Kidney (tissue), 22 donors: Measurements from ENCODE around the gene ZNF681. TPM values are rescaled to one million over a fixed set of nuclear protein-coding genes. Genes with fewer than 3 reads are reported as not detected.

Source experiments
- DNase-seq, 5 donors: peaks; one replicate each; pipeline ENCODE4 v3.0.0-alpha.2; 2013 to 2020
- FAIRE-seq: peaks from 2 replicates; lab custom pipeline; 2012; peaks lifted over from hg19 to GRCh38; lab: Jason Lieb, UNC
- H3K27ac ChIP-seq, 2 donors: one replicate each; pipeline ENCODE4 v1.7.0; 2013; ENCODE audit warnings: low read depth in 2 of 2, low read length in 2 of 2, inconsistent platforms in 1 of 2
- H3K27me3 ChIP-seq: one replicate; pipeline ENCODE4 v1.7.1; 2013; ENCODE audit warnings: low read length, inconsistent platforms; ENCODE audit not compliant: control insufficient read depth, insufficient read depth
- H3K36me3 ChIP-seq, 3 donors: one replicate each; pipeline versions ENCODE4 v1.7.0 to v1.7.1; 2013; ENCODE audit warnings: low read length in 3 of 3, control low read depth in 1 of 3, inconsistent platforms in 1 of 3; ENCODE audit not compliant: insufficient read depth in 3 of 3, control insufficient read depth in 2 of 3
- H3K4me1 ChIP-seq, 3 donors: one replicate each; pipeline versions ENCODE4 v1.7.0 to v1.7.1; 2013; ENCODE audit warnings: low read length in 3 of 3, inconsistent platforms in 1 of 3, low read depth in 1 of 3; ENCODE audit not compliant: control insufficient read depth in 2 of 3, insufficient read depth in 2 of 3
- H3K4me3 ChIP-seq, 3 donors: one replicate each; pipeline versions ENCODE4 v1.7.0 to v1.8.1; 2013; ENCODE audit warnings: low read length in 3 of 3, control low read depth in 1 of 3, inconsistent platforms in 1 of 3
- H3K9ac ChIP-seq, 3 donors: one replicate each; pipeline versions ENCODE4 v1.7.0 to v1.7.1; 2013; ENCODE audit warnings: low read length in 3 of 3, control low read depth in 1 of 3, inconsistent platforms in 1 of 3
- H3K9me3 ChIP-seq, 3 donors: one replicate each; pipeline versions ENCODE4 v1.7.0 to v1.7.1; 2013; ENCODE audit warnings: low read length in 3 of 3, control low read depth in 1 of 3, inconsistent platforms in 1 of 3; ENCODE audit not compliant: control insufficient read depth in 2 of 3, insufficient read depth in 1 of 3
- intact Hi-C: fragments of 100-400 bp; cut with DNase I; formaldehyde crosslinking; loops from one replicate; pipeline ENCODE4 v1.11.1; 2022
- long read RNA-seq, 10 donors: library from polyadenylated mRNA in 1 of 10; unstranded in 1 of 10; transcript quantifications; one replicate each; pipeline ENCODE4 v2.0.0 and lab custom pipeline, GENCODE V29; 2021 to 2026
- polyA plus RNA-seq: library from polyadenylated mRNA; stranded (reverse); fragments of 350-450 nt; fragmentation: Illumina TruSeq; extraction: RNeasy Lipid Tissue Mini Kit (QIAGEN cat#74804); gene quantifications from one replicate; pipeline ENCODE4 v1.2.3, GENCODE V29; 2014; ENCODE audit warnings: low read depth, low replicate concordance; ENCODE audit not compliant: insufficient read depth
- total RNA-seq: library from RNA; stranded (reverse); fragmentation: NEBNext Ultra II Directional; extraction: Animal tissue kit (Norgen Biotek cat#: 25700); gene quantifications from one replicate; pipeline ENCODE4 v1.2.1, GENCODE V29; 2021
- TF ChIP-seq, protein P1 (sequence below): IDR thresholded peaks from 3 replicates; pipeline ENCODE4 v1.5.1; 2012; ENCODE audit warnings: mild to moderate bottlenecking, moderate library complexity, borderline replicate concordance; ENCODE audit not compliant: insufficient read depth; ENCODE audit errors: extremely low read depth
- donor health status: control.
- donor health status: control.
- donor health status: control.
- donor health status: control.
- donor health status: control.
- donor health status: DM: yes; HTN: yes; CAD: no.
- donor health status: Normal renal cell carcinoma (clear cell type).

ZNF681 gene
- total RNA-seq (3.1 TPM), polyA plus RNA-seq (0.30 TPM)
- long read RNA-seq, donor 1, full-length matches to known transcripts, result 2 of 2 reads
- long read RNA-seq, donor 1, partial matches to known transcripts, result 0 of 2 reads
- long read RNA-seq, donor 1, other reads (novel, unspliced or antisense), result 0 of 2 reads
- long read RNA-seq, donor 2, result 0 reads
- long read RNA-seq, donor 3, partial matches to known transcripts, result 14 of 15 reads
- long read RNA-seq, donor 3, other reads (novel, unspliced or antisense), result 0 of 15 reads
- long read RNA-seq, donor 4, full-length matches to known transcripts, result 1 of 1,502 reads
- long read RNA-seq, donor 4, partial matches to known transcripts, result 1,501 of 1,502 reads
- long read RNA-seq, donor 4, other reads (novel, unspliced or antisense), result 0 of 1,502 reads
- long read RNA-seq, donor 5, result 0 reads
- long read RNA-seq, donor 6, result 0 reads
- long read RNA-seq, donor 7, partial matches to known transcripts, result 0 of 1 reads
- long read RNA-seq, donor 7, other reads (novel, unspliced or antisense), result 1 of 1 reads
- long read RNA-seq, donor 8, full-length matches to known transcripts, result 1 of 8 reads
- long read RNA-seq, donor 8, partial matches to known transcripts, result 0 of 8 reads
- long read RNA-seq, donor 8, other reads (novel, unspliced or antisense), result 7 of 8 reads
- long read RNA-seq, donor 9, result 0 reads
- long read RNA-seq, donor 10, result 0 reads

- Histone ChIP-seq H3K4me3 (peak within 1 kb of the TSS; percentile 85 to 90 (median 87)), H3K36me3 (no peaks in the 10 kb centered on the region), H3K4me1 (no peaks in the 10 kb centered on the region), H3K27ac (no peak within 1 kb of the TSS), H3K9ac (peak within 1 kb of the TSS; percentile 63 to 81 (median 66)), H3K27me3 (no peaks in the 10 kb centered on the region), H3K9me3 (no peaks in the 10 kb centered on the region)
- TF ChIP-seq, protein P1, sequence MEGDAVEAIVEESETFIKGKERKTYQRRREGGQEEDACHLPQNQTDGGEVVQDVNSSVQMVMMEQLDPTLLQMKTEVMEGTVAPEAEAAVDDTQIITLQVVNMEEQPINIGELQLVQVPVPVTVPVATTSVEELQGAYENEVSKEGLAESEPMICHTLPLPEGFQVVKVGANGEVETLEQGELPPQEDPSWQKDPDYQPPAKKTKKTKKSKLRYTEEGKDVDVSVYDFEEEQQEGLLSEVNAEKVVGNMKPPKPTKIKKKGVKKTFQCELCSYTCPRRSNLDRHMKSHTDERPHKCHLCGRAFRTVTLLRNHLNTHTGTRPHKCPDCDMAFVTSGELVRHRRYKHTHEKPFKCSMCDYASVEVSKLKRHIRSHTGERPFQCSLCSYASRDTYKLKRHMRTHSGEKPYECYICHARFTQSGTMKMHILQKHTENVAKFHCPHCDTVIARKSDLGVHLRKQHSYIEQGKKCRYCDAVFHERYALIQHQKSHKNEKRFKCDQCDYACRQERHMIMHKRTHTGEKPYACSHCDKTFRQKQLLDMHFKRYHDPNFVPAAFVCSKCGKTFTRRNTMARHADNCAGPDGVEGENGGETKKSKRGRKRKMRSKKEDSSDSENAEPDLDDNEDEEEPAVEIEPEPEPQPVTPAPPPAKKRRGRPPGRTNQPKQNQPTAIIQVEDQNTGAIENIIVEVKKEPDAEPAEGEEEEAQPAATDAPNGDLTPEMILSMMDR, result no peak
- intact Hi-C loops, result no loop called here
- peak; percentile 94 to 97 (median 96) for DNase-seq
- FAIRE-seq, result peak; percentile 56
These were observed at the start of gene ZNF681 for GRCh38 chr19:23758187-23759074. Gene ZNF681, minus strand, starts transcription at chr19:23758891. Its CDS starts 142 bp downstream, at chr19:23758749.

GRCh38 chr19:23804676-23805075 lies 46.0 kb upstream of the ZNF681 start:
- Histone ChIP-seq H3K27ac (no peak overlapping the region), H3K27me3 (no peaks in the 10 kb centered on the region), H3K9ac (no peak overlapping the region), H3K4me3 (no peak overlapping the region), H3K36me3 (no peaks in the 10 kb centered on the region), H3K4me1 (no peaks in the 10 kb centered on the region), H3K9me3 (no peaks in the 10 kb centered on the region)
- intact Hi-C loops, result no loop called here
- FAIRE-seq (no peak), DNase-seq (no peak)
- TF ChIP-seq, protein P1, result no peak

DNA sequence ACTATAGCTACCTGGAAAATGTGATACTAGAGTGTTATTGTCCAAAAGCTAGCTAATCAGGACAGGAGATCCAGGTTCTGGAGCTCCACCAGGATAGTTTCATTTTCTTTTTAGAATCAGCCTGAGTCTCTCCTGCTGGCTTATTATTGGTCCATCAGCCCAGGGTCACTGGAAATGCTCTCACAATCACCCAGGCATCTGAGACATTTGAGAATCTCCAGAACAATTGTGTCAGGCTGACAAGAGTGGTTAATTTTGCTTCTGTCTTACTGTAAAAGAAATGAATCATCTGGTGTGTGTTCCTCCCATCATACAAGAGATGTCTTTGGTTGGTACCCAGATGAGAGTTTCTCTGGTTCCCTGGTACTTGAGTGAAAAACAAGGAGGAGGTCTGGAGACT lies 43.6 kb upstream of the ZNF681 start:
- Histone ChIP-seq H3K36me3 (no peaks in the 10 kb centered on the region), H3K4me3 (no peak overlapping the region), H3K4me1 (no peaks in the 10 kb centered on the region), H3K9ac (no peak overlapping the region), H3K27me3 (no peaks in the 10 kb centered on the region), H3K27ac (no peak overlapping the region), H3K9me3 (no peaks in the 10 kb centered on the region)
- TF ChIP-seq, protein P1, result no peak
- FAIRE-seq, result no peak
- no peak for DNase-seq
- intact Hi-C loops, result no loop called here
